SK-N-SH treated with all-trans-retinoic acid at 6 μM for 48 hours (cell line): Measurements from ENCODE around the gene TTLL8.

Experiments used
- ATAC-seq: fragments of 200-7000 bp; cut with Tn5 transposase; 3 replicates; pipeline ENCODE4 v1.9.1; 2020; ENCODE audit warnings: mild to moderate bottlenecking, moderate library complexity
- BACH2 ChIP-seq: fragments of 250-450 bp; sonication (Bioruptor Pico); IDR thresholded peaks from 2 replicates; pipeline ENCODE4 v1.9.0; 2021; ENCODE audit warnings: mild to moderate bottlenecking, borderline replicate concordance
- CREB5 ChIP-seq: fragments of 250-450 bp; sonication (Bioruptor Pico); IDR thresholded peaks from 2 replicates; pipeline ENCODE4 v1.5.1; 2020; ENCODE audit warnings: low read depth, mild to moderate bottlenecking, moderate library complexity
- CSDC2 ChIP-seq: fragments of 250-450 bp; sonication (Bioruptor Pico); IDR thresholded peaks from 2 replicates; pipeline ENCODE4 v1.5.0; 2020; ENCODE audit warnings: mild to moderate bottlenecking, moderate library complexity
- ESRRG ChIP-seq: fragments of 250-450 bp; sonication (Bioruptor Pico); IDR thresholded peaks from 2 replicates; pipeline ENCODE4 v1.6.1; 2021; ENCODE audit warnings: mild to moderate bottlenecking
- GLIS3 ChIP-seq: fragments of 250-450 bp; sonication (Bioruptor Pico); IDR thresholded peaks from 2 replicates; pipeline ENCODE4 v1.5.0; 2020; ENCODE audit warnings: mild to moderate bottlenecking, moderate library complexity
- OSR1 ChIP-seq: fragments of 250-450 bp; sonication (Bioruptor Pico); IDR thresholded peaks from 2 replicates; pipeline ENCODE4 v1.8.0; 2022; ENCODE audit warnings: moderate library complexity, mild to moderate bottlenecking, inconsistent platforms
- PPARA ChIP-seq: fragments of 250-450 bp; sonication (Bioruptor Pico); IDR thresholded peaks from 2 replicates; pipeline ENCODE4 v1.5.0; 2020; ENCODE audit warnings: mild to moderate bottlenecking, borderline replicate concordance
- SNAI2 ChIP-seq: fragments of 250-450 bp; sonication (Bioruptor Pico); IDR thresholded peaks from 2 replicates; pipeline ENCODE4 v1.5.0; 2020; ENCODE audit warnings: mild to moderate bottlenecking, moderate library complexity
- TCF4 ChIP-seq: fragments of 250-450 bp; sonication (Bioruptor Pico); IDR thresholded peaks from 2 replicates; pipeline ENCODE4 v1.8.0; 2021; ENCODE audit warnings: mild to moderate bottlenecking, moderate library complexity, borderline replicate concordance
- TOX ChIP-seq: fragments of 250-450 bp; sonication (Bioruptor Pico); IDR thresholded peaks from 2 replicates; pipeline ENCODE4 v1.8.0; 2021; ENCODE audit warnings: mild to moderate bottlenecking, moderate library complexity, borderline replicate concordance
- TSHZ2 ChIP-seq: fragments of 250-450 bp; sonication (Bioruptor Pico); IDR thresholded peaks from 2 replicates; pipeline ENCODE4 v1.5.0; 2020; ENCODE audit warnings: mild to moderate bottlenecking, moderate library complexity
- ZC3H10 ChIP-seq: fragments of 250-450 bp; sonication (Bioruptor Pico); IDR thresholded peaks from 2 replicates; pipeline ENCODE4 v1.5.1; 2021; ENCODE audit warnings: mild to moderate bottlenecking, moderate library complexity
- ZFP3 ChIP-seq: fragments of 250-450 bp; sonication (Bioruptor Pico); IDR thresholded peaks from 2 replicates; pipeline ENCODE4 v1.5.0; 2020; ENCODE audit warnings: mild to moderate bottlenecking, moderate library complexity
- ZFP30 ChIP-seq: fragments of 450-650 bp; formaldehyde crosslinking; IDR thresholded peaks from 2 replicates; pipeline ENCODE4 v1.5.0; 2022; ENCODE audit warnings: mild to moderate bottlenecking, moderate library complexity
- ZNF565 ChIP-seq: fragments of 450-650 bp; formaldehyde crosslinking; conservative IDR thresholded peaks from 2 replicates; pipeline ENCODE4 v1.5.0; 2020; ENCODE audit warnings: low read depth, mild to moderate bottlenecking, moderate library complexity
- ZNF70 ChIP-seq: fragments of 450-650 bp; formaldehyde crosslinking; IDR thresholded peaks from 2 replicates; pipeline ENCODE4 v1.5.0; 2020; ENCODE audit warnings: mild to moderate bottlenecking, moderate library complexity
- ZNF8 ChIP-seq: fragments of 450-650 bp; formaldehyde crosslinking; IDR thresholded peaks from 2 replicates; pipeline ENCODE4 v1.5.0; 2020; ENCODE audit warnings: mild to moderate bottlenecking, moderate library complexity

TTLL8 gene

GRCh38 chr22:49969751-49970527 lies 88.2 kb downstream of the TTLL8 start:
- peak; percentile 5; the same call in 2 of the 3 replicates for ATAC-seq
- TF ChIP-seq ZFP3 (CRISPR knock-in tag) (no peak), SNAI2 (CRISPR knock-in tag) (no peak), ZNF70 (CRISPR knock-in tag) (no peak), TSHZ2 (CRISPR knock-in tag) (no peak), BACH2 (CRISPR knock-in tag) (no peak), ZNF8 (CRISPR knock-in tag) (no peak), CSDC2 (CRISPR knock-in tag) (no peak), TOX (CRISPR knock-in tag) (no peak), ZFP30 (no peak)

- TF ChIP-seq ZNF8 (CRISPR knock-in tag), result no peak
- no peak for TF ChIP-seq PPARA
- TF ChIP-seq BACH2 (CRISPR knock-in tag), result no peak
- no peak for TF ChIP-seq TSHZ2 (CRISPR knock-in tag)
- TF ChIP-seq TCF4 (CRISPR knock-in tag), result no peak
- TF ChIP-seq ZC3H10 (CRISPR knock-in tag), result no peak
- no peak for TF ChIP-seq GLIS3 (CRISPR knock-in tag)
- TF ChIP-seq CREB5 (CRISPR knock-in tag), result no peak
- TF ChIP-seq TOX (CRISPR knock-in tag), result no peak
- TF ChIP-seq OSR1 (CRISPR knock-in tag), result no peak
- no peak for TF ChIP-seq ESRRG (CRISPR knock-in tag)
- TF ChIP-seq ZNF70 (CRISPR knock-in tag), result no peak
- no peak for TF ChIP-seq SNAI2 (CRISPR knock-in tag)
- no peak for TF ChIP-seq ZNF565 (CRISPR knock-in tag)
- no peak for ATAC-seq
Measured at GRCh38 chr22:49968831-49969661, 89.1 kb downstream of the TTLL8 start.
